Osteocyte (in vitro differentiated cells): Measurements from ENCODE around the gene RFC1. TPM values are rescaled to one million over a fixed set of nuclear protein-coding genes. Genes with fewer than 3 reads are reported as not detected.

Experiments used
- DNase-seq: peaks from one replicate; pipeline ENCODE4 v3.0.0; 2021; ENCODE audit warnings: mixed read lengths; ENCODE audit not compliant: unreplicated experiment; ENCODE audit errors: extremely low spot score
- H3K27ac Mint-ChIP-seq: one replicate; pipeline ENCODE4 v1.8.0; 2021; ENCODE audit warnings: mild to moderate bottlenecking, mixed read lengths; ENCODE audit not compliant: unreplicated experiment
- H3K27me3 Mint-ChIP-seq: one replicate; pipeline ENCODE4 v1.8.0; 2021; ENCODE audit warnings: mixed read lengths; ENCODE audit not compliant: unreplicated experiment
- H3K36me3 Mint-ChIP-seq: one replicate; pipeline ENCODE4 v1.8.0; 2021; ENCODE audit warnings: mixed read lengths; ENCODE audit not compliant: unreplicated experiment
- H3K4me1 Mint-ChIP-seq: one replicate; pipeline ENCODE4 v1.8.0; 2021; ENCODE audit warnings: mixed read lengths; ENCODE audit not compliant: unreplicated experiment
- H3K4me3 Mint-ChIP-seq: one replicate; pipeline ENCODE4 v1.8.0; 2021; ENCODE audit warnings: mild to moderate bottlenecking, moderate library complexity, mixed read lengths; ENCODE audit not compliant: unreplicated experiment
- H3K9me3 Mint-ChIP-seq: one replicate; pipeline ENCODE4 v1.8.0; 2021; ENCODE audit warnings: mixed read lengths; ENCODE audit not compliant: unreplicated experiment
- total RNA-seq: library from RNA; stranded (reverse); gene quantifications from 2 replicates; pipeline ENCODE4 v1.2.1, GENCODE V29; 2021
- TF ChIP-seq, protein P1 (sequence below): fragments of 200-600 bp; sonication (generic); IDR thresholded peaks from 2 replicates; pipeline ENCODE4 v1.5.0; 2021; ENCODE audit warnings: antibody characterized with exemption, mild to moderate bottlenecking, moderate library complexity

The RFC1 gene
- total RNA-seq, 1 donor from 2014 or later = 48.8 TPM

DNA sequence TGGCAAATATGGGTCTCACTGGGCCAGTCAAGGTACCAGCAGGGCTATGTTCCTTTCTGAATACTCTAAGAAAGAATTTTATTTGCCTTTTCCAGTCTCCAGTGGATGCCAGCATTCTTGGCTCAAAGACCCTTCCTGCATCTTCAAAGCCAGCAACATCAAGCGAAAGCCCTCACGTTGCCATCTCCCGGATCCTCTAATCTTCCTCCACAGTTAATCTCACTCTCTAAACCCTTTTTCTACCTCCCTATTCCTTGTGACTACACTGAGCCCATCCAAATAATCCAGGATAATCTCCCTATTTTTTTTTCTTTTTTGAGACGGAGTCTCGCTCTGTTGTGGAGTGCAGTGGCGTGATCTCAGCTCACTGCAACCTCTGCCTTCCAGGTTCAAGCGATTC lies 23.4 kb downstream of the RFC1 start:
- Mint-ChIP-seq H3K27ac (no peak overlapping the region), H3K36me3 (peaks cover 39% of the 10 kb centered on the region), H3K27me3 (no peaks in the 10 kb centered on the region), H3K4me1 (peaks cover 2% of the 10 kb centered on the region), H3K4me3 (no peak overlapping the region), H3K9me3 (no peaks in the 10 kb centered on the region)
- TF ChIP-seq, protein P1, sequence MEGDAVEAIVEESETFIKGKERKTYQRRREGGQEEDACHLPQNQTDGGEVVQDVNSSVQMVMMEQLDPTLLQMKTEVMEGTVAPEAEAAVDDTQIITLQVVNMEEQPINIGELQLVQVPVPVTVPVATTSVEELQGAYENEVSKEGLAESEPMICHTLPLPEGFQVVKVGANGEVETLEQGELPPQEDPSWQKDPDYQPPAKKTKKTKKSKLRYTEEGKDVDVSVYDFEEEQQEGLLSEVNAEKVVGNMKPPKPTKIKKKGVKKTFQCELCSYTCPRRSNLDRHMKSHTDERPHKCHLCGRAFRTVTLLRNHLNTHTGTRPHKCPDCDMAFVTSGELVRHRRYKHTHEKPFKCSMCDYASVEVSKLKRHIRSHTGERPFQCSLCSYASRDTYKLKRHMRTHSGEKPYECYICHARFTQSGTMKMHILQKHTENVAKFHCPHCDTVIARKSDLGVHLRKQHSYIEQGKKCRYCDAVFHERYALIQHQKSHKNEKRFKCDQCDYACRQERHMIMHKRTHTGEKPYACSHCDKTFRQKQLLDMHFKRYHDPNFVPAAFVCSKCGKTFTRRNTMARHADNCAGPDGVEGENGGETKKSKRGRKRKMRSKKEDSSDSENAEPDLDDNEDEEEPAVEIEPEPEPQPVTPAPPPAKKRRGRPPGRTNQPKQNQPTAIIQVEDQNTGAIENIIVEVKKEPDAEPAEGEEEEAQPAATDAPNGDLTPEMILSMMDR = no peak
- no peak for DNase-seq

DNA sequence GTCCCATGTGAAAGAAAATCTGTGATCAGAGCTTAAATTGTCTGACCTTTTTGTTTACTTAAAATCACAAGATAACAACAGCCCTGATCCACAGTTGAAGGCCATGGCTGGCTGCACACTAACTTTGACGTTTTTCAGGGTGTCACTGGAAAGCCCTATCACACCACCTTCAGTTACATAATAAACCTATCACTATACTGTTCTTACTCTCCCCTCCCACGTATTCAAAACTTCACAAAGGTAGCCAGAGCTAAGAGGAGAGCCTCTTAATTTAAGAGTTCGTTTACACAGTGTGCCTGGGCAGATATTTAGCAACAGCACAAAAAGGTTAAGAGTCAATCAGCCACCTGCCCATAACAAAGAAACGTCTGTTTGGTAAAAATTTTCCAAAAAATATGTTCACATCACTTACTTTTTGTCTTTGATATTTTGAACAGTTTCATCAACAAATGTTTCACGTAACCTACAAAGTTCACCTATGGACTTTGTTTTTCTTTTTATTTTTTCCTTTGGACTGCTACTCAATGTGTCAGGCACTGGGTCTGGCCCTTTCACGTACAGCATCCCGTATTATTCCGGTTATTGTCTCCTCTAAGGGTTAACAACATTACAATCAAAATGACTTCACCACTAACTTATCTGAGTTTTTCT lies 25.0 kb downstream of the RFC1 start:
- no peak for DNase-seq
- Mint-ChIP-seq H3K4me3 (no peak overlapping the region), H3K27me3 (no peaks in the 10 kb centered on the region), H3K9me3 (no peaks in the 10 kb centered on the region), H3K36me3 (peaks cover 34% of the 10 kb centered on the region), H3K4me1 (peaks cover 2% of the 10 kb centered on the region), H3K27ac (no peak overlapping the region)
- TF ChIP-seq, protein P1 = no peak

GRCh38 chr4:39339968-39340367 lies 26.2 kb downstream of the RFC1 start:
- Mint-ChIP-seq H3K27ac (no peak overlapping the region), H3K9me3 (no peaks in the 10 kb centered on the region), H3K4me3 (no peak overlapping the region), H3K36me3 (peaks cover 31% of the 10 kb centered on the region), H3K4me1 (peaks cover 2% of the 10 kb centered on the region), H3K27me3 (no peaks in the 10 kb centered on the region)
- DNase-seq = no peak
- TF ChIP-seq, protein P1 = no peak

- H3K4me1 Mint-ChIP-seq = peaks cover 4% of the 10 kb centered on the region
- no peaks in the 10 kb centered on the region for H3K27me3 Mint-ChIP-seq
- TF ChIP-seq, protein P1 = no peak
- H3K36me3 Mint-ChIP-seq = peaks cover 22% of the 10 kb centered on the region
- no peak for DNase-seq
- H3K27ac Mint-ChIP-seq = no peak overlapping the region
- H3K9me3 Mint-ChIP-seq = no peaks in the 10 kb centered on the region
- H3K4me3 Mint-ChIP-seq = no peak overlapping the region
These were observed 28.3 kb downstream of the RFC1 start for GRCh38 chr4:39337841-39338240.

- H3K9me3 Mint-ChIP-seq = no peaks in the 10 kb centered on the region
- TF ChIP-seq, protein P1 = no peak
- no peak overlapping the region for H3K4me3 Mint-ChIP-seq
- H3K4me1 Mint-ChIP-seq = peaks cover 2% of the 10 kb centered on the region
- peaks cover 4% of the 10 kb centered on the region for H3K36me3 Mint-ChIP-seq
- no peak overlapping the region for H3K27ac Mint-ChIP-seq
- no peaks in the 10 kb centered on the region for H3K27me3 Mint-ChIP-seq
- DNase-seq = no peak
These were observed 30.6 kb downstream of the RFC1 start for GRCh38 chr4:39335566-39335965.
